GM13976 (cell line): ENCODE results near the gene EEF1AKMT1.

Experiments used
- DNase-seq: peaks from one replicate; pipeline ENCODE4 v3.0.0; 2012; ENCODE audit warnings: low spot score
- in situ Hi-C: fragments of 300-500 bp; cut with MboI; formaldehyde crosslinking; loops from one replicate; pipeline ENCODE4 v1.12.0; 2022; ENCODE audit warnings: low sequenced_read_pairs, mixed read lengths, inconsistent platforms; ENCODE audit not compliant: unreplicated experiment
- TF ChIP-seq, protein P1 (sequence below): IDR thresholded peaks from 2 replicates; pipeline ENCODE4 v1.5.1; 2012; ENCODE audit warnings: borderline replicate concordance, mild to moderate bottlenecking; ENCODE audit not compliant: insufficient read depth; ENCODE audit errors: extremely low read depth, missing control alignments, control extremely low read depth

Gene EEF1AKMT1

DNA sequence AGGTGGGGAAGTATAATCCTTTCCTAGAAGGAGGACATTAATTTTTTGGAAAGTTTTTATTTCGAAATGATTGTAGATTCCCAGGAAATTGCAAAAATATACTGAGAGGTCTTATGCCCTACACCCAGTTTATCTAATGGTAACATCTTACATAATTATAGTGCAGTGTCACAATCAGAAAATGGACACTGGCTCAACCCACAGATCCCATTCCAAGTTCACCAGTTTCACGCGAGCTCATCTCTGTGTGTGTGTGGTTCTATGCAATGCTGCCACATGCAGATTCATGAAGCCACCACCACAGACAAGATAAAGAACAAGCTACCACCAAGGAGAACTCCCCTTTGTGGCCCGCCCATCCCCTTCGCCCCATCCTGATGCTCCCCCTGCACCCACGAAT lies 45.9 kb downstream of the EEF1AKMT1 start:
- in situ Hi-C loops, result no loop called here
- DNase-seq, result no peak
- TF ChIP-seq, protein P1, sequence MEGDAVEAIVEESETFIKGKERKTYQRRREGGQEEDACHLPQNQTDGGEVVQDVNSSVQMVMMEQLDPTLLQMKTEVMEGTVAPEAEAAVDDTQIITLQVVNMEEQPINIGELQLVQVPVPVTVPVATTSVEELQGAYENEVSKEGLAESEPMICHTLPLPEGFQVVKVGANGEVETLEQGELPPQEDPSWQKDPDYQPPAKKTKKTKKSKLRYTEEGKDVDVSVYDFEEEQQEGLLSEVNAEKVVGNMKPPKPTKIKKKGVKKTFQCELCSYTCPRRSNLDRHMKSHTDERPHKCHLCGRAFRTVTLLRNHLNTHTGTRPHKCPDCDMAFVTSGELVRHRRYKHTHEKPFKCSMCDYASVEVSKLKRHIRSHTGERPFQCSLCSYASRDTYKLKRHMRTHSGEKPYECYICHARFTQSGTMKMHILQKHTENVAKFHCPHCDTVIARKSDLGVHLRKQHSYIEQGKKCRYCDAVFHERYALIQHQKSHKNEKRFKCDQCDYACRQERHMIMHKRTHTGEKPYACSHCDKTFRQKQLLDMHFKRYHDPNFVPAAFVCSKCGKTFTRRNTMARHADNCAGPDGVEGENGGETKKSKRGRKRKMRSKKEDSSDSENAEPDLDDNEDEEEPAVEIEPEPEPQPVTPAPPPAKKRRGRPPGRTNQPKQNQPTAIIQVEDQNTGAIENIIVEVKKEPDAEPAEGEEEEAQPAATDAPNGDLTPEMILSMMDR, result no peak

DNA sequence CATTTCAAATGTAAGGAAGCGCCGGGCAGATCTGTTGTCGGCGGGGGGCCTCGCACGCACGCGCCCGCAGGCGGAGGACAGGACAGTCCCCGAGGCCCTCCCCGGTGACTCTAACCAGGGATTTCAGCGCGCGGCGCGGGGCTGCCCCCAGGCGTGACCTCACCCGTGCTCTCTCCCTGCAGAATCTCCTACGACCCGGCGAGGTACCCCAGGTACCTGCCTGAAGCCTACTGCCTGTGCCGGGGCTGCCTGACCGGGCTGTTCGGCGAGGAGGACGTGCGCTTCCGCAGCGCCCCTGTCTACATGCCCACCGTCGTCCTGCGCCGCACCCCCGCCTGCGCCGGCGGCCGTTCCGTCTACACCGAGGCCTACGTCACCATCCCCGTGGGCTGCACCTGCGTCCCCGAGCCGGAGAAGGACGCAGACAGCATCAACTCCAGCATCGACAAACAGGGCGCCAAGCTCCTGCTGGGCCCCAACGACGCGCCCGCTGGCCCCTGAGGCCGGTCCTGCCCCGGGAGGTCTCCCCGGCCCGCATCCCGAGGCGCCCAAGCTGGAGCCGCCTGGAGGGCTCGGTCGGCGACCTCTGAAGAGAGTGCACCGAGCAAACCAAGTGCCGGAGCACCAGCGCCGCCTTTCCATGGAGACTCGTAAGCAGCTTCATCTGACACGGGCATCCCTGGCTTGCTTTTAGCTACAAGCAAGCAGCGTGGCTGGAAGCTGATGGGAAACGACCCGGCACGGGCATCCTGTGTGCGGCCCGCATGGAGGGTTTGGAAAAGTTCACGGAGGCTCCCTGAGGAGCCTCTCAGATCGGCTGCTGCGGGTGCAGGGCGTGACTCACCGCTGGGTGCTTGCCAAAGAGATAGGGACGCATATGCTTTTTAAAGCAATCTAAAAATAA lies 52.1 kb downstream of the EEF1AKMT1 start:
- DNase-seq, result no peak
- in situ Hi-C loops, result loop anchor here (25.0 kb wide), 1 partner anchor 534 kb away; the partner anchor contains the start of gene GJB2
- TF ChIP-seq, protein P1, result no peak

DNA sequence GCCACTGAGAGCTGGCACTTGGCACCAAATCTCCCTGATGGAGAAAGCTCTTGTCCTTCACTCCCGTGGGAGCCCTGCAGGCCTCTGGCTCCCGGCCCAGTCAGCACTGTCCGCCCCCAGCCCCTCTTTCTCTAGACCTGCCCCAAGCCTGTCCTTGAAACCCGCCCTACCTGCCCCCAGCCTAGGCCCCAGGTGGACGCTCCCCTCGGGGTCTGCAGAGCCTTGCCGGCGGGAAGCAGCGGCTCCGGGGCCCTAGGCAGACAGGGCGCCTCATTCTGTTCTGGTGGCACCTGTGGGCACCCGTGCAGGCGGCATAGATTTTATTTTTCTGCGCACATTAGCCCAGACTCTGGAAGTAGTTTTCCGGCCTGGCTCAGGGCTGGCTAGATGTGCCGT lies 52.7 kb downstream of the EEF1AKMT1 start:
- in situ Hi-C loops, result loop anchor here (25.0 kb wide), 1 partner anchor 534 kb away; the partner anchor contains the start of gene GJB2

DNA sequence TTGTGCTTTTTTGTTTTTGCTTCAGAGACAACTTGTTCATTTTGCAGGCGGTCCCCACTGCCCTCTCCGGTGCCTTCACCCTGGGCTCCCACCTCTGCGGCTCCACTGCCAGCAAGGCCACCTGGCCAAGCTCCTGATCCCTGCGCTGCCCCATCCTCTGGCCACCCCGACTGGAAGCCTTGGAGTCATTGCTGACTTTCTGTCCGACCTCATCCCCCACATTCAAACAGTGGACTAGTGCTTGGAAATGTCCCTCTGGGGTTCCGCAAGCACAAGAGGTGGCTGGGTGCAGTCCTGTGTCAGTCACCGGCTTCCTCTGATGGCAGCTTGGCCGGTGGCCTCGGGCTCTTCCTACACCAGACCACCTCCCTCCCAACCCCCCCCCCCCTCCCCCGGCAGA lies 53.3 kb downstream of the EEF1AKMT1 start:
- in situ Hi-C loops, result loop anchor here (25.0 kb wide), 1 partner anchor 533 kb away; the partner anchor contains the start of gene GJB2
- TF ChIP-seq, protein P1, result no peak
- DNase-seq, result no peak

More for the DNA sequence above, 52.7 kb downstream of the EEF1AKMT1 start:
- no peak for DNase-seq
- TF ChIP-seq, protein P1, result no peak

DNA sequence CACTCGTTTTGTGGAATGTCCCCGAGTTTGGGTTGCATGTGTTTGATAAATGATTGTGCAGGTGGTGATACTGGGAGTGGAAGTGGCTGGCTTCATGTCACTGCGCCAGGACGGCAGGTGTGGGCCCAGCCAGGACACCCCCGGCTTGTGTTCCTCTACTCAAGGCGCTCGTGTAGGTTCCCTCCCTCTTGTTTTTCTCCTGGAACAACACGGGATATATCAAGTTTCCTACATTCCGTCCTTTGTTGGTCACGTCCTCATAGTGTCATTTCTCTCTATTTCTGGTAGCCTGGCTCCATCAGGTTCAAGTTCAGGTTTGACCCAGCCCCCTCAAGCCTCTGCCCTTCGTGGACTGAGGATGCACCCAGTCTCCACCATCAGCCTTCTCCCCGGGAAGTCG lies 54.0 kb downstream of the EEF1AKMT1 start:
- in situ Hi-C loops, result loop anchor here (25.0 kb wide), 1 partner anchor 532 kb away; the partner anchor contains the start of gene GJB2
- no peak for DNase-seq
- TF ChIP-seq, protein P1, result no peak

DNA sequence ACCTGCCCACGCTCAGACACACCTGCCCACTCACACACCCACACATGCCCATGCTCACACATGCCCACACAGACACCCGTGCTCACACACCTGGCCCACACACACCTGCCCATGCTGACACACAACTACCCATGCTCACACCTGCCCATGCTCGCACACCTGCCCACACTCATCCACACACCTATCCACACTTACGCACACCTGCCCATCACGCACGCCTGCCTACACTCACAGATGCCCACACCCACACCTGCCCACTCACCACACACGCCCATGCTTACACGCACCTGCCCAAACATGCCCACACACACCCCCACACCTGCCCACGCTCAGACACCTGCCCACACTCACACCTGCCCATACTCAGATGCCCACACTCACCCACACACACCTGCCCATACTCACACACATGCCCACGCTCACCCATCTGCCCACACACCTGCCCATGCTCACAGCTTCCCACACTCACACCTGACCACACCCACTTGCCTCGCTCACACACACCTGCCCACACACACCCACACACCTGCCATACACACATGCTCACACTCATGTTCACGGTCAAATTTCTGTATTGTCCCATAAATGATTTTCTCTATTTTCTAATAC lies 54.7 kb downstream of the EEF1AKMT1 start:
- TF ChIP-seq, protein P1, result no peak
- in situ Hi-C loops, result loop anchor here (25.0 kb wide), 1 partner anchor 532 kb away; the partner anchor contains the start of gene GJB2

More for the DNA sequence above, 54.7 kb downstream of the EEF1AKMT1 start:
- DNase-seq, result no peak
